Measurements from ENCODE around the gene AFG1L. TPM values are rescaled to one million over a fixed set of nuclear protein-coding genes. Genes with fewer than 3 reads are reported as not detected.
"Not testable (repeated sequence)": the region's sequence is repeated elsewhere in the genome, so short reads cannot be mapped to it uniquely, and the experiment has no call there.

The AFG1L gene
- total and polyA plus RNA-seq, 8 donors = 1.2 to 4.7 (median 3.8) TPM

- peak; percentile 93 to 95 (median 94) for DNase-seq
- no peak for FAIRE-seq
- no peaks in the 10 kb centered on the region for H3K9me3 ChIP-seq
- peak within 1 kb of the TSS; percentile 87 to 100 (median 96) for H3K27ac ChIP-seq
- WGBS, 2 donors = 0 to 1% methylated on average over 66 to 83 of the region's 83 CpGs
- no peaks in the 10 kb centered on the region for H3K36me3 ChIP-seq
- TF ChIP-seq, protein P1, sequence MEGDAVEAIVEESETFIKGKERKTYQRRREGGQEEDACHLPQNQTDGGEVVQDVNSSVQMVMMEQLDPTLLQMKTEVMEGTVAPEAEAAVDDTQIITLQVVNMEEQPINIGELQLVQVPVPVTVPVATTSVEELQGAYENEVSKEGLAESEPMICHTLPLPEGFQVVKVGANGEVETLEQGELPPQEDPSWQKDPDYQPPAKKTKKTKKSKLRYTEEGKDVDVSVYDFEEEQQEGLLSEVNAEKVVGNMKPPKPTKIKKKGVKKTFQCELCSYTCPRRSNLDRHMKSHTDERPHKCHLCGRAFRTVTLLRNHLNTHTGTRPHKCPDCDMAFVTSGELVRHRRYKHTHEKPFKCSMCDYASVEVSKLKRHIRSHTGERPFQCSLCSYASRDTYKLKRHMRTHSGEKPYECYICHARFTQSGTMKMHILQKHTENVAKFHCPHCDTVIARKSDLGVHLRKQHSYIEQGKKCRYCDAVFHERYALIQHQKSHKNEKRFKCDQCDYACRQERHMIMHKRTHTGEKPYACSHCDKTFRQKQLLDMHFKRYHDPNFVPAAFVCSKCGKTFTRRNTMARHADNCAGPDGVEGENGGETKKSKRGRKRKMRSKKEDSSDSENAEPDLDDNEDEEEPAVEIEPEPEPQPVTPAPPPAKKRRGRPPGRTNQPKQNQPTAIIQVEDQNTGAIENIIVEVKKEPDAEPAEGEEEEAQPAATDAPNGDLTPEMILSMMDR (IDR thresholded peaks at IDR 0.05) = no peak
- ATAC-seq = peak; percentile 94 to 97 (median 96)
- intact Hi-C loops (cut with DNase I) = no loop called here
- H3K27me3 ChIP-seq = no peaks in the 10 kb centered on the region
- peaks cover 0 to 18% (median 9%) of the 10 kb centered on the region in 3 donors for H3K4me1 ChIP-seq
- peak within 1 kb of the TSS; percentile 80 to 99 (median 86) for H3K4me3 ChIP-seq
These were observed 33.9 kb upstream of the AFG1L start, which contains the start of gene SNX3 for GRCh38 chr6:108260809-108261569. TSS of gene SNX3 (minus strand) at chr6:108261040. CDS start at chr6:108260921, 119 bp downstream.

DNA sequence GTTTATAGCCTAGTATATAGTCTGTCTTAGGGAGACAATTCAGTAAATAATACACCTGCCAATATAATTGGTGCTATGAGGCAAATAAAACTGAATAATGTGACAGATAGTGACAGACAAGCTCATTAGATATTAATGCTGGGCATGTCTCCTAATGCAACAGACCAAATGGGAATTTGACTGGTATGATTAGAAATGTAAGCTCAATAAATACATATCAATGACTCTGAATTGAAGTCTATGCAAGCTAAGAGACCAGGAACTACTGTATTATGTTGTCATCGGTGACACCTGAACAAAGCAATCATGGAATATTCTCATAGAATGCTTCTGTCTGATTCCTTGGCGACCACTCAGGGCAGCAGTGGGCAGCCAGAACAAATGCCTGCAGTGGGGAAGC, 31.5 kb upstream of the AFG1L start:
- ATAC-seq (no peak), FAIRE-seq (no peak), DNase-seq (no peak)
- TF ChIP-seq, protein P1 (IDR thresholded peaks at IDR 0.05) = no peak
- Histone ChIP-seq H3K27ac (no peak overlapping the region), H3K27me3 (no peaks in the 10 kb centered on the region), H3K36me3 (no peaks in the 10 kb centered on the region), H3K4me3 (no peak overlapping the region), H3K4me1 (peaks cover 0 to 12% (median 9%) of the 10 kb centered on the region in 3 donors), H3K9me3 (no peaks in the 10 kb centered on the region)
- 79 to 80% methylated on average over 2 of the region's 2 CpGs for WGBS, 2 donors
- intact Hi-C loops (cut with DNase I) = no loop called here

- no peak overlapping the region for H3K4me3 ChIP-seq
- FAIRE-seq (no peak), ATAC-seq (no peak), DNase-seq (no peak)
- intact Hi-C loops (cut with DNase I) = no loop called here
- H3K4me1 ChIP-seq = no peaks in the 10 kb centered on the region
- no peaks in the 10 kb centered on the region for H3K27me3 ChIP-seq
- H3K36me3 ChIP-seq = no peaks in the 10 kb centered on the region
- 74 to 87% methylated on average over 3 of the region's 3 CpGs for WGBS, 2 donors
- H3K27ac ChIP-seq = no peak overlapping the region
- H3K9me3 ChIP-seq = no peaks in the 10 kb centered on the region
- TF ChIP-seq, protein P1 (IDR thresholded peaks at IDR 0.05) = no peak
These were observed 26.0 kb upstream of the AFG1L start for GRCh38 chr6:108268845-108269244.

DNA sequence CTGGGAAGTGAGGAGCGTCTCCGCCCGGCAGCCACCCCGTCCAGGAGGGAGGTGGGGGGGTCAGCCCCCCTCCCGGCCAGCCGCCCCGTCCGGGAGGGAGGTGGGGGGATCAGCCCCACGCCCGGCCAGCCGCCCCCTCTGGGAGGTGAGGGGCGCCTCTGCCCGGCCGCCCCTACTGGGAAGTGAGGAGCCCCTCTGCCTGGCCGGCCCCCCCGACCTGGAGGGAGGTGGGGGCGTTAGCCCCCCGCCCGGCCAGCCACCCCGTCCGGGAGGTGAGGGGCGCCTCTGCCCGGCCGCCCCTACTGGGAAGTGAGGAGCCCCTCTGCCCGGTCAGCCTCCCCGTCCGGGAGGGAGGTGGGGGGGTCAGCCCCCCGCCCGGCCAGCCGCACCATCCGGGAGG, 24.9 kb upstream of the AFG1L start:
- H3K4me3 ChIP-seq; H3K27me3 ChIP-seq; H3K9me3 ChIP-seq; ATAC-seq; FAIRE-seq; H3K36me3 ChIP-seq; DNase-seq; intact Hi-C loops (cut with DNase I); H3K27ac ChIP-seq; H3K4me1 ChIP-seq: not testable (repeated sequence)
- 87 to 89% methylated on average over 12 to 31 of the region's 31 CpGs for WGBS, 2 donors

DNA sequence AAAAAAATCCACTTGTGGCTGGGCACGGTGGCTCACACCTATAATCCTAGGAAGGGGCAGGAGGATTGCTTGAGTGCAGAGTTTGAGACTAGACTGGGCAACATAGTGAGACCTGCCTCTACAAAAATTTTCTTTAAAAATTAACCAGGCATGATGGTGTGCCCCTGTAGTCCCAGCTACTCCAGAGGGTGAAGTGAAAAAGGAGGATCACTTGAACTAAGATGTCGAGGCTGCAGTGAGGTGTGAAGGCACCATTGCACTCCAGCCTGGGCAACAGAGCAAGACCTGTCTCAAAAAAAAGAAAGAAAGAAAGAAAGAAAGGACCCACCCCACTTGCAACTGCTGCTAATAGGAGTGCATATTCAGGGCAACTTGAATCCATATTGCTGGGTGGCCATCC, 20.3 kb upstream of the AFG1L start:
- no peak for DNase-seq
- H3K4me3 ChIP-seq = no peak overlapping the region
- WGBS, 2 donors = 74 to 76% methylated on average over 2 of the region's 2 CpGs
- TF ChIP-seq, protein P1 (IDR thresholded peaks at IDR 0.05) = no peak
- H3K27me3 ChIP-seq = no peaks in the 10 kb centered on the region
- ATAC-seq = no peak
- H3K36me3 ChIP-seq = no peaks in the 10 kb centered on the region
- H3K27ac ChIP-seq = no peak overlapping the region
- FAIRE-seq = no peak
- no peaks in the 10 kb centered on the region for H3K9me3 ChIP-seq
- intact Hi-C loops (cut with DNase I) = no loop called here
- H3K4me1 ChIP-seq = no peaks in the 10 kb centered on the region

All from pancreas (tissue), 10 donors.